ENCODE data around the gene LNPEP.
"Not testable (repeated sequence)": the region's sequence is repeated elsewhere in the genome, so short reads cannot be mapped to it uniquely, and the experiment has no call there.

The LNPEP gene

GRCh38 chr5:97076098-97076497 lies 140.2 kb downstream of the LNPEP start:
- TF ChIP-seq EZH2phosphoT487 (conservative IDR thresholded peaks at IDR 0.05; ENCODE audit: low read length) (no peak), CTCF (IDR thresholded peaks at IDR 0.05; ENCODE audit: insufficient read depth, low read length, poor library complexity, severe bottlenecking) (no peak)
- no peaks in the 10 kb centered on the region for H3K9me2 ChIP-seq (replicated peaks; ENCODE audit: insufficient read depth, low read length)
- no peaks in the 10 kb centered on the region for H4K20me1 ChIP-seq (ENCODE audit: low read depth, low read length)
- no peak overlapping the region for H3K4me3 ChIP-seq (ENCODE audit: insufficient read depth, low read length, poor library complexity, severe bottlenecking)
- H3K36me3 ChIP-seq (ENCODE audit: low read length), result no peaks in the 10 kb centered on the region
- H2AFZ ChIP-seq (ENCODE audit: low read depth, low read length, severe bottlenecking), result no peak overlapping the region
- H3K9me3 ChIP-seq (ENCODE audit: insufficient read depth, low read length), result no peaks in the 10 kb centered on the region
- H3K9ac ChIP-seq (ENCODE audit: low read length), result no peak overlapping the region
- no peaks in the 10 kb centered on the region for H3F3A ChIP-seq (ENCODE audit: insufficient read depth)
- H3K27ac ChIP-seq (ENCODE audit: low read depth, low read length), result no peak overlapping the region
- H3K27me3 ChIP-seq (ENCODE audit: low read length), result no peaks in the 10 kb centered on the region
- no peaks in the 10 kb centered on the region for H3K79me2 ChIP-seq (ENCODE audit: insufficient read depth, low read length)
- H3K4me2 ChIP-seq (ENCODE audit: low read depth, low read length, poor library complexity, severe bottlenecking), result no peak overlapping the region

DNA sequence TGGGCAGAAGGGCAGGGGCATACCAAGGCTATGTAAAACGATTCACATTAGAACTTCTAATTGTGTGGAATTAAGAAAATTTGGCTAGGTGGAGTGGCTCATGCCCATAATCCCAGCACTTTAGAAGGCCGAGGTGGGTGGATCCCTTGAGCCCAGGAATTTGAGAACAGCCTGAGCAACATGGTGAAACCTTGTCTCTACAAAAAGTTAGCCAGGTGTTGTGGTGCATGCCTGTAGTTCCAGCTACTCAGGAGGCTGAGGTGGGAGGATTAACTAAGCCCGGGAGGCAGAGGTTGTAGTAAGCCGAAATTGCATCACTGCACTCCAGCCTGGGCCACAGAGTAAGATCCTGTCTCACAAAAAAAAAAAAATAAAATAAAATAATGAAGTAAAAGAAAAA lies 141.4 kb downstream of the LNPEP start:
- Histone ChIP-seq H2AFZ (ENCODE audit: low read depth, low read length, severe bottlenecking) (no peak overlapping the region), H3K27ac (ENCODE audit: low read depth, low read length) (no peak overlapping the region), H3K27me3 (ENCODE audit: low read length) (no peaks in the 10 kb centered on the region), H3K9ac (ENCODE audit: low read length) (no peak overlapping the region), H3K4me2 (ENCODE audit: low read depth, low read length, poor library complexity, severe bottlenecking) (no peak overlapping the region), H3F3A (ENCODE audit: insufficient read depth) (no peaks in the 10 kb centered on the region), H3K9me2 (replicated peaks; ENCODE audit: insufficient read depth, low read length) (no peaks in the 10 kb centered on the region), H3K9me3 (ENCODE audit: insufficient read depth, low read length) (no peaks in the 10 kb centered on the region), H3K4me3 (ENCODE audit: insufficient read depth, low read length, poor library complexity, severe bottlenecking) (no peak overlapping the region), H3K79me2 (ENCODE audit: insufficient read depth, low read length) (no peaks in the 10 kb centered on the region), H3K36me3 (ENCODE audit: low read length) (no peaks in the 10 kb centered on the region), H4K20me1 (ENCODE audit: low read depth, low read length) (no peaks in the 10 kb centered on the region)
- TF ChIP-seq EZH2phosphoT487 (conservative IDR thresholded peaks at IDR 0.05; ENCODE audit: low read length), result no peak
- no peak for TF ChIP-seq CTCF (IDR thresholded peaks at IDR 0.05; ENCODE audit: insufficient read depth, low read length, poor library complexity, severe bottlenecking)

GRCh38 chr5:97078958-97079743 lies 143.3 kb downstream of the LNPEP start:
- TF ChIP-seq CTCF (IDR thresholded peaks at IDR 0.05; ENCODE audit: insufficient read depth, low read length, poor library complexity, severe bottlenecking), result no peak
- no peak for TF ChIP-seq EZH2phosphoT487 (conservative IDR thresholded peaks at IDR 0.05; ENCODE audit: low read length)
- H3K79me2 ChIP-seq (ENCODE audit: insufficient read depth, low read length), result no peaks in the 10 kb centered on the region

DNA sequence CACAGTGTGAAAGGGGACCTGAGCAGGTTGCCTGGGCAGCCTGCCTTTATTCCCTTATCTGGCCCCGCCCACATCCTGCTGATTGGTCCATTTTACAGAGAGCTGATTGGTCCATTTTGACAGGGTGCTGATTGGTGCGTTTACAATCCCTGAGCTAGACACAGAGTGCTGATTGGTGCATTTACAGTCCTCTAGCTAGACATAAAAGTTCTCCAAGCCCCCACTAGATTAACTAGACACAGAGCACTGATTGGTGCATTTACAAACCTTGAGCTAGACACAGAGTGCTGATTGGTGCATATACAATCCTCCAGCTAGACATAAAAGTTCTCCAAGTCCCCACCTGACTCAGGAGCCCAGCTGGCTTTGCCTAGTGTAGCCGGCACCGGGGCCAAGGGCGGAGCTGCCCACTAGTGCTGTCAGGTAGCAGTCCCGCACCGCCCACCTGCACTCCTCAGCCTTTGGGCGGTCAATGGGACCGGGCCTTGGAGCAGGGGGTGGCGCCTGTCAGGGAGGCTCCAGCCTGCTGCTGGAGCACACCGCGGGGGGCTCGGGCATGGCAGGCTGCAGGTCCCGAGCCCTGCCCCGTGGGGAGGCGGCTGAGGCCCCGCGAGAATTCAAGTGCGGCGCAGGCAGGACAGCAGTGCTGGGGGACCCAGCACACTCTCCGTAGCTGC lies 149.0 kb downstream of the LNPEP start:
- H3F3A ChIP-seq (ENCODE audit: insufficient read depth); H3K27ac ChIP-seq (ENCODE audit: low read depth, low read length); H2AFZ ChIP-seq (ENCODE audit: low read depth, low read length, severe bottlenecking); H3K9me3 ChIP-seq (ENCODE audit: insufficient read depth, low read length); H3K27me3 ChIP-seq (ENCODE audit: low read length); H4K20me1 ChIP-seq (ENCODE audit: low read depth, low read length); H3K9ac ChIP-seq (ENCODE audit: low read length); H3K36me3 ChIP-seq (ENCODE audit: low read length); H3K4me3 ChIP-seq (ENCODE audit: insufficient read depth, low read length, poor library complexity, severe bottlenecking); H3K9me2 ChIP-seq (replicated peaks; ENCODE audit: insufficient read depth, low read length); H3K79me2 ChIP-seq (ENCODE audit: insufficient read depth, low read length); H3K4me2 ChIP-seq (ENCODE audit: low read depth, low read length, poor library complexity, severe bottlenecking): not testable (repeated sequence)

More at GRCh38 chr5:97078958-97079743, 143.3 kb downstream of the LNPEP start:
- Histone ChIP-seq H3K4me2 (ENCODE audit: low read depth, low read length, poor library complexity, severe bottlenecking) (no peak overlapping the region), H3K9me2 (replicated peaks; ENCODE audit: insufficient read depth, low read length) (no peaks in the 10 kb centered on the region), H3K9me3 (ENCODE audit: insufficient read depth, low read length) (no peaks in the 10 kb centered on the region), H2AFZ (ENCODE audit: low read depth, low read length, severe bottlenecking) (no peak overlapping the region), H3F3A (ENCODE audit: insufficient read depth) (no peaks in the 10 kb centered on the region), H4K20me1 (ENCODE audit: low read depth, low read length) (no peaks in the 10 kb centered on the region), H3K9ac (ENCODE audit: low read length) (no peak overlapping the region), H3K27ac (ENCODE audit: low read depth, low read length) (no peak overlapping the region), H3K27me3 (ENCODE audit: low read length) (no peaks in the 10 kb centered on the region), H3K36me3 (ENCODE audit: low read length) (no peaks in the 10 kb centered on the region), H3K4me3 (ENCODE audit: insufficient read depth, low read length, poor library complexity, severe bottlenecking) (no peak overlapping the region)

Data from SU-DHL-6 (cell line).